ENCODE measurements around the gene CSTF1. TPM values are rescaled to one million over a fixed set of nuclear protein-coding genes. Genes with fewer than 3 reads are reported as not detected.
A peak's percentile ranks its signal among the peaks of the same experiment; 100 is the strongest.

CSTF1 gene
- total and polyA plus RNA-seq, 2 of the 8 experiments (the other 6 are each of a cell fraction or from before 2014, with no cell fraction given) = 59.4 to 83.5 TPM

GRCh38 chr20:56392132-56392880, at the start of gene CSTF1, which contains the start of gene AURKA (continued):
- no peak for TF ChIP-seq CTCF (IDR thresholded peaks at IDR 0.05; ENCODE audit: control extremely low read depth in 1 of 3, insufficient read depth in 1 of 3, low read depth in 1 of 3, low read length in 3 of 3)
- TF ChIP-seq CBX5 (IDR thresholded peaks at IDR 0.05; ENCODE audit: low read depth, low read length) = no peak
- no peak for TF ChIP-seq POU5F1 (IDR thresholded peaks at IDR 0.05; ENCODE audit: low read depth, low read length)
- TF ChIP-seq CBX8 (IDR thresholded peaks at IDR 0.05; ENCODE audit: borderline replicate concordance, low read depth, low read length) = no peak
- no peak for TF ChIP-seq BACH1 (IDR thresholded peaks at IDR 0.05; ENCODE audit: low read length)
- TF ChIP-seq HDAC2 (IDR thresholded peaks at IDR 0.05; ENCODE audit: borderline replicate concordance in 1 of 2, low read depth in 2 of 2, low read length in 2 of 2) = peak; percentile 7 to 94; a peak in 1 of 4 replicates
- no peak for TF ChIP-seq ZNF274 (IDR thresholded peaks at IDR 0.05; ENCODE audit: borderline replicate concordance, extremely low read depth, low read length)
- no peak for TF ChIP-seq EZH2 (IDR thresholded peaks at IDR 0.05; ENCODE audit: low read depth, low read length, severe bottlenecking)
- TF ChIP-seq RAD21 (IDR thresholded peaks at IDR 0.05 in 1 of 2, conservative IDR thresholded peaks at IDR 0.05 in 1 of 2; ENCODE audit: low read depth in 2 of 2, low read length in 2 of 2) = no peak
- TF ChIP-seq SAP30 (IDR thresholded peaks at IDR 0.05; ENCODE audit: insufficient read depth, insufficient replicate concordance, low read length) = peak; percentile 60
- TF ChIP-seq, protein P1, sequence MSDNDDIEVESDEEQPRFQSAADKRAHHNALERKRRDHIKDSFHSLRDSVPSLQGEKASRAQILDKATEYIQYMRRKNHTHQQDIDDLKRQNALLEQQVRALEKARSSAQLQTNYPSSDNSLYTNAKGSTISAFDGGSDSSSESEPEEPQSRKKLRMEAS (IDR thresholded peaks at IDR 0.05) = peak; percentile 85
- TF ChIP-seq EGR1 (IDR thresholded peaks at IDR 0.05; ENCODE audit: borderline replicate concordance, low read depth, low read length) = 0 out of 2 replicates have a peak, but pooled peaks have one; percentile 33
- TF ChIP-seq FOSL1 (IDR thresholded peaks at IDR 0.05; ENCODE audit: insufficient read depth, low read depth, low read length) = no peak
- TF ChIP-seq TAF7 (optimal IDR thresholded peaks at IDR 0.05; ENCODE audit: borderline replicate concordance, low read depth, low read length) = no peak
- TF ChIP-seq SP2 (IDR thresholded peaks at IDR 0.05; ENCODE audit: low read length) = no peak
- TF ChIP-seq GABPA (IDR thresholded peaks at IDR 0.05; ENCODE audit: borderline replicate concordance, insufficient read depth, low read length) = no peak
- no peak; the same call in none of the 2 replicates for TF ChIP-seq CHD2 (IDR thresholded peaks at IDR 0.05; ENCODE audit: low read length)
- peak; percentile 99 for TF ChIP-seq CEBPB (IDR thresholded peaks at IDR 0.05; ENCODE audit: low read depth, low read length)
- TF ChIP-seq CTBP2 (IDR thresholded peaks at IDR 0.05; ENCODE audit: borderline replicate concordance, insufficient read depth, insufficient read length, low read length) = no peak
- peak; percentile 69 for TF ChIP-seq POLR2AphosphoS5 (IDR thresholded peaks at IDR 0.05; ENCODE audit: low read depth, low read length)
- peak in 1 of 2 experiments; percentile 28; a peak in 1 of 3 replicates for TF ChIP-seq POLR2A (IDR thresholded peaks at IDR 0.05; ENCODE audit: control extremely low read depth in 1 of 2, low read depth in 2 of 2, low read length in 2 of 2)
